Measurements from ENCODE around the gene GUCY1B1. TPM values are rescaled to one million over a fixed set of nuclear protein-coding genes. Genes with fewer than 3 reads are reported as not detected.

Gene GUCY1B1
- total RNA-seq, 1 experiment from 2014 or later, result 0.50 TPM

GRCh38 chr4:155745984-155746383 lies 12.8 kb upstream of the GUCY1B1 start:
- H3K27ac Mint-ChIP-seq, result no peak overlapping the region
- H3K4me1 Mint-ChIP-seq, result peaks cover 21 to 23% of the 10 kb centered on the region in 2 experiments
- Histone ChIP-seq H2BK15ac (ENCODE audit: low read depth, low read length) (no peak overlapping the region), H3K9me3 (ENCODE audit: control insufficient read depth, low read depth, low read length) (no peaks in the 10 kb centered on the region), H3K4me2 (ENCODE audit: insufficient read depth, insufficient read length, low read length) (no peak overlapping the region), H2BK5ac (ENCODE audit: insufficient read length, low read length) (no peak overlapping the region), H3K56ac (ENCODE audit: insufficient read length, low read depth, low read length) (no peak overlapping the region), H2BK120ac (ENCODE audit: low read depth, low read length, poor library complexity, severe bottlenecking) (no peak overlapping the region), H4K91ac (ENCODE audit: insufficient read length, low read depth, low read length) (no peak overlapping the region), H3K27ac (ENCODE audit: insufficient read length, low read depth, low read length) (no peak overlapping the region), H3K79me1 (ENCODE audit: insufficient read depth, low read depth, low read length, poor library complexity, severe bottlenecking) (no peaks in the 10 kb centered on the region), H3K23me2 (ENCODE audit: insufficient read length, low read depth, low read length, poor library complexity, severe bottlenecking) (no peaks in the 10 kb centered on the region), H2BK20ac (ENCODE audit: low read depth, low read length, poor library complexity, severe bottlenecking) (no peak overlapping the region), H3K79me2 (ENCODE audit: insufficient read depth, low read length) (no peaks in the 10 kb centered on the region), H2AK5ac (ENCODE audit: insufficient read length, low read length) (no peak overlapping the region), H3K27me3 (ENCODE audit: insufficient read depth, low read length) (no peaks in the 10 kb centered on the region), H3K9ac (ENCODE audit: extremely low read depth, insufficient read length, low read length) (no peak overlapping the region), H2AFZ (ENCODE audit: low read length) (no peak overlapping the region), H3K23ac (ENCODE audit: insufficient read length, low read depth, low read length) (no peak overlapping the region), H2BK12ac (ENCODE audit: insufficient read length, low read depth, low read length) (no peak overlapping the region), H3K4ac (ENCODE audit: low read depth, low read length) (no peak overlapping the region), H3K14ac (ENCODE audit: insufficient read depth, low read length) (no peak overlapping the region), H3K4me1 (ENCODE audit: insufficient read depth, low read length) (peaks cover 6% of the 10 kb centered on the region; the same call in 1 of the 2 replicates), H3K18ac (ENCODE audit: insufficient read length, low read depth, low read length) (no peak overlapping the region), H4K20me1 (ENCODE audit: control insufficient read depth, insufficient read depth, insufficient read length) (no peaks in the 10 kb centered on the region), H4K5ac (ENCODE audit: insufficient read length, low read depth, low read length) (no peak overlapping the region), H3T11ph (ENCODE audit: low read length) (no peak overlapping the region), H4K8ac (replicated peaks; ENCODE audit: insufficient read length, low read depth, low read length) (no peak overlapping the region)
- H3K4me3 Mint-ChIP-seq, result no peak overlapping the region
- no peaks in the 10 kb centered on the region; the same call in 1 of the 2 replicates for H3K27me3 Mint-ChIP-seq (ENCODE audit: low read depth)
- TF ChIP-seq CTCF (conservative IDR thresholded peaks at IDR 0.05), result no peak
- DNase-seq, result no peak
- no CpG with 5 or more reads among the region's 5 CpGs for WGBS (ENCODE audit: extremely low coverage, insufficient read length, low lambda C conversion rate)
- peaks cover 0 to 1% (median 0%) of the 10 kb centered on the region in 3 experiments; a peak in 2 of 7 replicates for H3K36me3 Mint-ChIP-seq (ENCODE audit: insufficient read depth in 1 of 3, low read depth in 3 of 3)
- H3K9me3 Mint-ChIP-seq, result peaks cover 0 to 4% of the 10 kb centered on the region in 2 experiments; a peak in 1 of 5 replicates

Data from H9 (cell line).